GM18909 (cell line): ENCODE measurements around the gene VEGFA.
"Not testable (repeated sequence)": the region's sequence is repeated elsewhere in the genome, so short reads cannot be mapped to it uniquely, and the experiment has no call there.

Experiments
- ATAC-seq: cut with Tn5 transposase; IDR thresholded peaks from one replicate; pipeline ENCODE4 v1.9.1; 2021; ENCODE audit warnings: mild to moderate bottlenecking; ENCODE audit not compliant: unreplicated experiment, poor library complexity

VEGFA gene

DNA sequence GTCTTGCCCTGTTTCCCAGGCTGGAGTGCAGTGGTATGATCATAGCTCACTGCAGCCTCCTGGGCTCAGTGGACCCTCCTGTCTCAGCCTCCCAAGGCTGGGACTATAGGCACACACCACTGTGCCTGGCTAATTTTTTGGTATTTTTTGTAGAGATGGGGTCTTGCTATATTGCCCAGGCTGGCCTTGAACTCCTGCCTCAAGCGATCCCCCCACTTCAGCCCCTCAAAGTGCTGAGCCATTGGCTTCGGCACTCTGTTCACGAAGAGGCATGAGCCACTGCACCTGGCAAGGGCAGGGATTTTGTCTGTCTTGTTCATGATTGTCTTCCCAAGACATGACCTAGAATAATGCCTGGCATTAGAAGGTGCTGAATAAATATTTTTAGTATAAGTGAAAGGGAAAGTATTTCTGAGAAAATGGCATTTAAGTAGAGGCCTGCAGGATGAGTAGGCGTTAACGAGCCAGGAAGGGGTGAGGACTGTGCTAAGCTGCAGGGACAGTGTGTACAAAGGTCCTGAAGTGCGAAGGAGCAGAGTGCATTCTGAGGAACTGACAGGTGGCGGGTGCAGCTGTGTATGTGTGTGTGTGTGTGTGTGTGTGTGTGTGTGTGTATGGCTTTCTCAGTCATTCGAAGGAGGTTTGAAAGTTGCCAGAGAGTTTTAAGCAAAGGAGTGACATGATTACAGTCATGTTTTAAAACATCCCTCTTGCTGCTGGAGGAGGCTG lies 43.0 kb downstream of the VEGFA start:
- ATAC-seq, result no peak

DNA sequence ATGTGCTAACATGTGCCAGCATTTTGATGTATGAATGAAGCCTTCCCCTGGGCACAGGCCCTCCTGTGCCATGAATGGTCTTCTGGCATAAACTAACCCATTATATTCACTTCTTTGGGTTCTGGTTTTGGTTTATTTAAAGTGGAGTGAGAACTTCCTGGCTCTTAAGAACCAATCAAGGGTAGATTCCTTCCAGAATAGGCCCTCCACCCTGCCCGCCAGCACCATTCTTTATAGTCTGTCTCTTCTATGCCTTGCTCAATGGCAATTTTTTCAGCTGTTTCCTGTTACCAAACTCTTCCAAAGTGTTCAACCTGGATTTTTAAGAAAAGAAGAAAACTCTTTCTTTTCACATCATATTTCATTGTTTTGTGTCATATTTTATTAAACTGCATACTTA lies 44.1 kb downstream of the VEGFA start:
- ATAC-seq, result no peak

DNA sequence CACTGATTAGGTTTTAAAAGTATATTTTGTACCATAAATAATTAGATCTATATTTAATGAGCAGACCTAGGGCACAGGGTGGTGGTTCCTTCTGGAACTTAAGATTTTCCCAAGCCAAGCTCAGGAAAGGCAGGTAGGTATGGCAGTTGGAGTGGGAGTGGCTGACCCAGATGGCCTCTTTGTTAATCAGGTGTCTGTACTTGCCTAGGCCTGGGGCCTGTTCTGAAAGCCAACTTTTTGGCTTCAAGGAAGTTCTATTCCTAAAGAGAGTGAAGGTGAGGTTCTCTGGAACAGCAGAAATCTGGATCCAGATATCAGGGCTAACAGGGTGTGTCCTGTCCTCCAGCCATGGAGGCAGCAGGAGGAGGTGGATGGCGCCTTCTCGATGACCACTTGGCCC lies 44.9 kb downstream of the VEGFA start:
- no peak for ATAC-seq

DNA sequence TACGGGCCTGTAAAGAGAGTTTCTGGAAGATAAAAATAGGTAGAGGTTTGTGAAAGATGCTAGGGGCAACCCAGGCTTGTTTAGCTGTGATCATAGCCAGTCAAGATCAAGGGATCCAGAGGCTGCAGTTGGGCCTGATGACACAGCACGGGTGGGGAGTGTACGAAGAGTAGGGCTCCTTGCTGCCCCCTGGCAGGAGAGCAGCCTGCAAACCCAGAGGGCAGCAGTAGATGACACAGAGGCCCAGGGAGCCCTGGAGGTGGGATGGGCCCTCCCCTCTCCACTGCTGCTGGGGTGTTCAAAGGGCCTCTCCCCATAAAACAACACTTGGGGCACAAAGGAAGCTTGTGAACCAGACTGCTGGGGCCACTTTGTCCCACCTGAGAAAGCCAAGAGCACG lies 47.2 kb downstream of the VEGFA start:
- no peak for ATAC-seq

DNA sequence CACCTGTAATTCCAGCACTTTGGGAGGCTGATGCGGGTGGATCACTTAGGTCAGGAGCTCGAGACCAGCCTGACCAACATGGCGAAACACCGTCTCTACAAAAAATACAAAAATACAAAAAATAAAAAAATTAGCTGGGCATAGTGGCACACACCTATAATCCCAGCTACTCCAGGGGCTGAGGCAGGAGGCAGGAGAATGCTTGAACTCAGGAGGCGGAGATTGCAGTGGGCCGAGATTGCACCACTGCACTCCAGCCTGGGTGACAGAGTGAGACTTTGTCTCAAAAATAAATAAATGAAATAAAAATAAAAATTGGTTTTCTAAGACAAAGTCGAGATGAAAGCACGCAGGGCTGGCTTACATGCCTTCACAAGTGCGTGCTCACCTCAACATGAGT lies 49.0 kb downstream of the VEGFA start:
- not testable (repeated sequence) for ATAC-seq

DNA sequence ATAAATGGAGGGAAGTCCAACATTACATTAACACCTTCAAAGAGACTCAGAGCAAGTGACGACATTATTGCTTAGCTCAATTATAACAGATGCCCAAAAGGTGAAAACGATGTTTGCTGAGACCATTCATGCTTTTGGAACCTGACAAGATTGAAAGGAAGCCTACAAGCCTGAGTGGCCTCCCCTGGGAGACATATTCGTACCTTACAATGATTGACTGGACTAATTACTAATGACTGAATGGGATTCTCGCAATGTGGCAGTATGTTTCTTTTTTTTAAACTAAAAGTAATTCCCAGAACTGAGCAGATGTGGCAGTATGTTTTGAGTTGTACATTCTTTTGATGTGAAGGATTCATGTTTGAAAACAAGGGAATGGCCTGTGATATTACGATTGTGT lies 49.9 kb downstream of the VEGFA start:
- no peak for ATAC-seq

DNA sequence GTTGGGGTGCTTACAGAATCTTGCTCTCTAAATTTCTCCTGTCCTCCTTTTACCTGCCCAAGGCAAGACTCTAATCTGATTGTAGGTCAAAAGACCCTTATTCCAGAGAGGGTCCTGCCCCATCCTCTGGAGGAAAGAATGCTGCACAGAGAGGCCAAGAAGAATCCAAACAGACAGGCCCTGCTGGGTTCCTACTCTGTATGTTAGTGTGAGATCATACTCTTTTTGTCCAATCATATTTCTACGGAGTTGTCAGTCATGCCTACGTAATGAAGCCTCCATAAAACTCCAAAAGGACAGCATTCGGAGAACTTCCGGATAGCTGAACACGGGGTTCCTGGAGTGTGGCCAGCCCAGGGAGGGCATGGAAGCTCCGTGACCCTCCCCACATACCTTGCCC lies 50.5 kb downstream of the VEGFA start:
- ATAC-seq, result no peak

DNA sequence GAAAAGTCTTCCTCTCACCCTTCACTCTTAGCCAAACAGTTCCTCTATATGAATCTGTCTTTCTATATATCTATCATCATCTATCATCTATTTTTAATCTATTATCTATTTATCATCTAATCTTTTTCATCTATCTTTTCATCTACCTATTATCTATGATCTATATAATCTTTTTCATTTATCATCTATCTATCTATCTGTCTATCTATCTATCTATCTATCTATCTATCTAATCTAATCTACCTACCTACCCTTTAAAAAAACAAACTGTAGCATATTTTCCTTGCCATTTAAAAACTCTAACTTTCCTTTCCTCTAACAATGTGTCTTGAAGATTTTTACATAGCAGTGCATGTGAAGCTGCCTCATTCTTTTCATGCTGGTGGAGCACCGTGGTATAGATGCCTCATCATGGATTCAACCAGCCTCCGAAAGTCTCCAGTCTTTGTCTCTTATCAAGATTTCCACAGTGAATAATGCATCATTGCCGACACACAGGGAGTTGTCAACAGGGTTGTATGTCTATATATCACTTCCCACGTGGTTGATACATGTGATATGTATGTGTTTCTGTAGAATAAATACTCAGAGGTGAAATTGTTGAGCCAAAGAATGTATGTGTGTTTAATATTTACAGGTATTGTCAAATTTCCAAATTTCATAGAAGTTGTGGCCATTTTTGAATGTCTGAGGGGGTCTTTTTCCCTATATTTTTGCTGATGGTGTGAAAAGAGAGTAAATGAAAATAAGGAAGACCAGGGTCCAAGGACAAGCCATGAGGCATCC lies 51.3 kb downstream of the VEGFA start:
- ATAC-seq, result no peak

DNA sequence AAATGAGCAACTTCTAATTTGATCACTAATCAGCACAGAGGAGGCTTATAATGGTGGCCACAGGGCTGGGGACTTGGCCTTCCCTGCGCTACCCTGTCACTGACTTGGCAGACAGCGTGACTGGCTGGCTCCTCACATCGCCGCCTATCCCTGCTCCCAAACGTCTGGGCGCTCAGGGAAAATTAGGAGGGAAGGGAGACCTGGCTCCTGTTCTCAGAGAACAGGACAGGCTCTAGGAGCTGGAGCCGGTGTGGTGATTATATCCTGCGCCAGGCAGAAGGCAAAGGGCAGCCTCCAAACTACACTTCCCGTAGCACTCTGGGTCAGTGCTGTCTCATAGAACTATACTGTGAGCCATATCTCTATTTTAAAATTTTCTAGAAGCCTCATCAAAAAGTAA lies 53.4 kb downstream of the VEGFA start:
- no peak for ATAC-seq

DNA sequence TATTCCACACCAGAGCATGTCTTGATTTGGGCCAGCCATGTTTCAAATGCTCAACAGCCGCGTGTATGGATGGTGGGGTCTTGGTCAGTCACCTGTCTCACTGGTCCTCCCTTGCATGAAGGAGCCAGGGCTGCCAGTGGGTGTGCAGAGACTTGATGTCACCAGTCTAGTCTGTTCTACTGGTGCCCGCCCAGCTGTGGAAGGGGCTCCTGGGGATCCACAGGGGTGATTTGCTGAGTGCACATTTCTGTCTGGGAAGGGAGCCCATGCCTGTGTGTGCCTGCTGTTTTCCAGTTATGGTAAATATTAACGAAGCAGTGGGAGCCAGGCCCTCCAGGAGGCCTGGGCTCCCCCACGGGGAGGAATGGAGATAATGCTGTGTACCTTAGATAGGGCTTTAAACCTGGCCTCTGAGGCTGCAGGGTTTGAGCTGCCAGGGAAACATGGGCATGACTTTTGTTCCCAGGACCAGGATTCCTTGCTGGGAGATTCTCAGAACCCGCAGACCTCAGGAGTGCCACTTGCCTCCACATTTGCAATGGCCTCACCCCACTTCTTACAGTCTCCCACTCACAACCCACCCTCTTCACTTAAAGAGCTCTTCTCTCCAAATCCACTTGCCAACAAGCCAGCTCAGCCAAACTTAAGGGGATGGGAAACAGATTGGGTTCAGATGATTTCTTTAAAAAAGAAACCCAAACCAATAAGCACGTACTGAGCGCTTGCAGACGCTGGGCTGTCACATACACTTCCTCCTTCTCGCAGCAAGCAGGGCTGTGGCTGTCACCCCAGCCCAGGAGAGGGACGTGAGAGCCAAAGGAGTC lies 54.1 kb downstream of the VEGFA start:
- no peak for ATAC-seq

DNA sequence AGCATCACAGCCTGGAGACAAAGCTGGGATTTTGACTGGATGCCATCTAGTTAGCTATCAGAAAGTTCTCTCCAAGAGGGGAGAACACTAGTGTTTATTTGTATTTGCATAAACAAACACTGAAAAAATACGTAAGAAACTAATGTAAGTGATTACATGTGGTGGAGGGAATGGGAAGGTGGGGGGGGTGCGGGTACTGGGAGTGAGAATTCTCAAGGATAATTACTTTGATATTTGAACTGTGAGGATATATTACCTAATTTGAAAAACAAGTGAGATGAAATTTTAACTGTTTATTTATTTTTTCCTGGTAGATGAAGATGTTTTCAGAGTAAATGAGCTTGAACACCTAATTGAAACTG lies 54.7 kb downstream of the VEGFA start:
- ATAC-seq, result no peak

DNA sequence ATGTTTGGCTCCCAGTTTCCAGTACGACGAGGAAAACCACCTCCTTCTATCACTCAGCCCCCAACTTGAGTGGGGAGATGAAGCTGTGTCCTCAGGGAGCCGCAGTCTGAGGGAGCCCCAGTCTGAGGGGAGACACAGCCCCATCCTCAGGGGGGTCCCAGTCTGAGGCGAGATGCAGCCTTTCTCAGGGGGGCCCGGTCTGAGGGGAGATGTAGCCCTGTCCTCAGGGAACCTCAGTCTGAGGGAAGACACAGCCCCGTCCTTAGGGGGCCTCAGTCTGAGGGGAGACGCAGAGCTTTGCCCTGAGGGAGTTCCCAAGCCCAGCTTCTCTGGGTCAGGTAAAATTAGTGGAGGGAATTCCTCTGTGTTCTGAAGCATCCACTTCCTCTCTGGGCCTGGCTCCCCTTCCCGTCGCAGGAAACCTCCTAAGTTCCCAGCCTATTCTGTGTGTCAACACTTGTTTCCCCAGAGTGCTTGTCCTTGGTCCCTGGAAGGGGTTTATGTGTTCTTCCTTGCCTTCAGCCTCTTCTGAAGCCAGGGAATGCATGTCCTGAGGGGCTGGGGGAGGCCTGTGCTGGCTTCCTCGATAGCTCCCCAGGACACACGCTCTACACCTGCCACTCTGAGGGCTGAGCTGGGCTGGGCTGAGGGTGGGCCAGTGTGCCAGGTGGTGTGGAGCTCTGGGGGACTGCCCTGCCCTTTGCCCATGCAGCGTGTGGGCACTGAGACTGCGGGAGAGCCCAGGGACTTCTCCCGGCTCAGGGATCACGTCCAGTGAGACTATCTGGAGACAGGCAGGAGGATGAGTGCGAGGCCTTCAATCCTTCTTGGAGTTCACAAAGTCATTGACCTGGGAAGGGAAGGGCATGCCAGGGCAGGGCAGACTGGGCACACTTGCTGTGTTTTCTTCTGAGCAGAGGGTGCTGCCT lies 55.4 kb downstream of the VEGFA start:
- ATAC-seq, result no peak

DNA sequence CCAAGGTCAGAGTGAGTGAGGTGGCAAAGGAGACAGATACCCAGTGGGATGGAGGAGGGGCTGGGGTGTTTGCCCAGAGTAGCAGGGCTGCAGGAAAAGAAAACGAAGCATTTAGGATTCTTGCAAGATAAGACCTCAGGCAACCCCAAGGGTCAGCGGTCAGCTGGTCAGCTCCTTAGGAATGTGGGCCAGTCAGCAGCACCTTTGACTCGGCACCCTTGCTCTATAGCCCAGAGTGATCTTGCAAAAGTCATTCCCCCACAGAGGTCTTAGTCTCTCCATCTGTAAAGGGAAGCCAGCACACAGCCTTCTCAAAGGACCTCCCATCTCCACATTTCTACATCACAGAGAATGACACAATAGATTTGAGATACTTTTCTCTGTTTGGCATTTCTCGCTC lies 56.7 kb downstream of the VEGFA start:
- ATAC-seq, result no peak

DNA sequence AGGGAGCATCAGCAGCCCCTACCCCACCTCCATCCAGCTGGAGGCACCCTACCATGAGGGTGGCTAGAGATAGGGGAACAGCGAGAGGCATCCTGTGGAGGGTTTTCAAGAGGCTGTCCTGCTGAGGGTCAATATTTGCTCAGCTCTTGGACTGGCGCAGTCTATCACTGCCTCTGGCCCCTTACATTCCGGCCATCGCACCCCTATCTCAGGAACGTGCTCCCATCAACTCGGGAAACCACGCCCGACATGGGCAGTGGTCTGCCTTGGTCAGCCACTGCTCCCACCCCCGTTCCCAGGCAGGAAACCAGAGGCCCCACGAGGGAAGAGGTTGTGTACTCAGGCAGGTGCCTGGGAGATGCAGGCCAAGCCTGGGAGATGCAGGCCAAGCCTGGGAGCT lies 57.9 kb downstream of the VEGFA start:
- ATAC-seq, result no peak

DNA sequence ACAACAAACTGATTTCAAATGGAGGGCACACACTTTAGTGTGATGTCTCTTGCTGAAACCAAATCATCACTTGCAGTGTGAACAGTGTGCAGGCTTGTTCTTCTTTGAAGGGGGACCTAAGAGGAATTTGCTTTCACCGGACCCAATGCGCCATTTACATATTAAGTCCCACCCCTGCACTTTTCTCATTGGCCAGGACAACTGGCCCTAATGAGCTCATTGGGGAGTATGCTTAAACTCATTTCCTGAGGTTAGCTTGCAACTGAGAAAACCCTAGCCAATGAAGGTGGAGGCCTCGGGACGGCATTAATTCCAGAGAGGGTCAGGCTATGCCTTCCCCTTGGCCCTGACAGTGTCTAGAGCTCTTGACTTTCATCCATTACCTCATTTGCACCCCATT lies 58.7 kb downstream of the VEGFA start:
- ATAC-seq, result no peak

DNA sequence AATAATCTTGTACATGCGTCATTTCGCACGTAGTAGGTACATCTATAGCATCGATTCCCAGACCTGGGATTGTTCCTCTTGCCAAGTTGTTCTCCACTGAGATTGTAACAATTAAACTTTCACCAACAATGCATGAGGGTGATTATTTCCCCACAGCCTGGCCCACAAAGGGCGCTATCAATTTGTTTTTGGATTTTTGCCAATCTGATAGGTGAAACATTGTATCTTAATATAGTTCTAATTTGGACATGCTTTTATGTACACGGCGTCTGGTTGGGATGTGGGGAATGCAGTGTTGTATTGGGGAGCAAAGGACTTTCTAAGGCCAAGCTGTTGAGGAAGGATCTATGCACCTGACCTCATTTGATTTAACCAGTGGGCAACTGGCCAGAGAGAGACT lies 59.5 kb downstream of the VEGFA start:
- no peak for ATAC-seq

DNA sequence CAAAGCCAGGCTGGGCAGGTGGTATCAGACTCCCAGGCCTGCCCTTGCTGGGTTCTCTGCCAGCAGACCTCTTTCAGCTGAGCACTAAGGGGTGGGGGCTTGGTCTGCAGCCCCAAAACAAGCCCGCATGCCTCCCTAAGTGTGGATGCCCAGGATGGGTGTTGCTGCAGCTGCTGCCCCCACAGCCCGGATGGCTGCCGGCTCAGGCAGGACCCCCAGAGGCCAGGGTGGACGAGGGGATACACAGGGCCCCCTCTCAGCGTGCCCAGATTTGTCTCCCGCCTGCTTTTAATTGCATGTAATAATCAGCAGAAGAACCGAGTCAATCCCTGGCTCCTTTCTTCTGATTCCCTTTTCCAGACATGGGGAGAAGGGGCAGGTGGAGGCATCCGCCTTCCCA lies 60.8 kb downstream of the VEGFA start:
- no peak for ATAC-seq

DNA sequence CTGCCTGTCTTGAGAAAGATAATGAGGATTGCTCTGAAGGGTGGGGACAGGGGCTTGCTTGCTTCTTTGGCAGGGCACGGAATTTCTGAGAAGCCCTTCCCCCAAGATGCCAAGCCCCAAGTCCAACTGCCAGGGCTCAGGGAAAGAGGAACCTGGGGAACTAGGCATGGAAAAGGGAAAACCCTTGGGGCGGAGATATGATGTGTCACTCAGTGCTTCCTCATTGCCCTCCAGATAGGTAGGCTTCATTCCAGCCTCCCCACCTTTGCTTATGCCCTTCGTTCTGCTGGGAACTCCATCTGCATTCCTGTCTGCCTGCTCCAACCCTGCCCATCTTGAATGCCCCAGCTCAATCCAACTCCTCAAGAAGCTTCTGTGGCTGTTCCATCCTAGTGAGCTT lies 61.2 kb downstream of the VEGFA start:
- no peak for ATAC-seq

DNA sequence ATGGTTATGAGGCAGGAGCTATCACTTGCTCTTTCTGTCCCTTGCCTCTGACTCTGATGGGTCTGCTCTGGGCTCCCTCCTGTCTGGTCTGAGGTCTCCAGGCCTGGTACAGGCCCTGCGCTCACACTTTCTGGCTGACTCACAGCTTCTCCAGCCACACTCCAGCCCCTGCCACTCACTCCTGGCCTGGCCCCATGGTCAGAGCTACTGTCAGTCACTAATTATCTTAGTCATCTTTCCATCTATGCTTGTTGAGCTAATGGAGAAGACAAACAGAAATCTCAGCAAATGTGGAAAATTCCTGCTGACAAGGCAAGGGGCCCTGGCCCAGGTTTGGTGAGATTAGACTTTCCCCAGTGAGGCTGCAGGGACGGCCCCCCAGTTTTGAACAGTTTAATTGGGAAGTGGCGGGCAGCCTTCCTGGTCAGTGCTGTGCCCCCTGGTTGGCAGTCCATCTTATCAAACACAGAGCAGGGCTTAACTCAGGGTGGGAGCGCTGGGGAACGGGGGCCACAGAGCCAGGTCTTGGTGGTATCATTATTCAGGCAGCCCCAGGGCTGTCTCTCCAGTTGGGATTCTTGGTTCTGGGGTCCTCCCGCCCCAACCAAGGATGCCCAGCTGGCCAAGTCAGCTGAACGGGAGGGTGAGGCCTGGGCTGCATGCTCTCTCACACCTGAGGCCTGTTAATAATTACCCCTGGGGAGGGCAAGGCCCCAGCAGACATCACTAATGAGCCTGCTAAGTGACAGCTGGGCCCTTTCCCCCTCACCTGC lies 63.4 kb downstream of the VEGFA start:
- ATAC-seq, result no peak
